DND-41 (cell line): ENCODE results near the gene DPT.

Source experiments
- EZH2 ChIP-seq: IDR thresholded peaks from 3 replicates; pipeline ENCODE4 v1.6.1; 2012; ENCODE audit warnings: borderline replicate concordance, low read depth, mild to moderate bottlenecking, moderate library complexity, low read length, inconsistent platforms; ENCODE audit not compliant: severe bottlenecking
- TF ChIP-seq, protein P1 (sequence below): IDR thresholded peaks from 2 replicates; pipeline ENCODE4 v1.5.1; 2012; ENCODE audit warnings: borderline replicate concordance, low read length, moderate library complexity, mild to moderate bottlenecking; ENCODE audit not compliant: poor library complexity, severe bottlenecking; ENCODE audit errors: extremely low read depth

DNA sequence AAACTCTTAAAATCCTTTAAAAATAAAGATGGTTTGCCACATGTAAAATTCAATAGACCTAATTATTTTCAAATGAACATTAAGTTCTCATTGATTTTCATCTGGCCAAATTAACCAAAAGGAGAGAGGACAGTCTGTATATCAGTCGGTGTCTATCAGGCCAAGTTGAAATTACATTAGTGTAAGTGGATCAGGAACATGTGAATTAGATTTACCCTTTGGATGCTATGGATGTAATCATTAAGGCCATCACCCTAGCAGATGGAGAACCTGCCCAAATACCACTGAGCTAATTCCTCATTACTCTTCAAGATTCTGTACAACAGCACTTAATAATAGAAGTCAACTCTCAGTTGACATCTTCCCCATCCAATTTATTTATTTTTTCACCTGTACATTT lies 29.5 kb upstream of the DPT start:
- TF ChIP-seq, protein P1, sequence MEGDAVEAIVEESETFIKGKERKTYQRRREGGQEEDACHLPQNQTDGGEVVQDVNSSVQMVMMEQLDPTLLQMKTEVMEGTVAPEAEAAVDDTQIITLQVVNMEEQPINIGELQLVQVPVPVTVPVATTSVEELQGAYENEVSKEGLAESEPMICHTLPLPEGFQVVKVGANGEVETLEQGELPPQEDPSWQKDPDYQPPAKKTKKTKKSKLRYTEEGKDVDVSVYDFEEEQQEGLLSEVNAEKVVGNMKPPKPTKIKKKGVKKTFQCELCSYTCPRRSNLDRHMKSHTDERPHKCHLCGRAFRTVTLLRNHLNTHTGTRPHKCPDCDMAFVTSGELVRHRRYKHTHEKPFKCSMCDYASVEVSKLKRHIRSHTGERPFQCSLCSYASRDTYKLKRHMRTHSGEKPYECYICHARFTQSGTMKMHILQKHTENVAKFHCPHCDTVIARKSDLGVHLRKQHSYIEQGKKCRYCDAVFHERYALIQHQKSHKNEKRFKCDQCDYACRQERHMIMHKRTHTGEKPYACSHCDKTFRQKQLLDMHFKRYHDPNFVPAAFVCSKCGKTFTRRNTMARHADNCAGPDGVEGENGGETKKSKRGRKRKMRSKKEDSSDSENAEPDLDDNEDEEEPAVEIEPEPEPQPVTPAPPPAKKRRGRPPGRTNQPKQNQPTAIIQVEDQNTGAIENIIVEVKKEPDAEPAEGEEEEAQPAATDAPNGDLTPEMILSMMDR, result no peak
- no peak for TF ChIP-seq EZH2
